HCT116 (cell line): ENCODE data around the gene ACTL6B.

Source experiments
- CEBPB ChIP-seq: IDR thresholded peaks from 2 replicates; pipeline ENCODE4 v1.6.1; 2012; ENCODE audit warnings: low read depth
- CTCF ChIP-seq, 3 experiments: fragments of 200-600 bp in 1 of 3; sonication (generic) in 1 of 3; IDR thresholded peaks in 2 of 3; conservative IDR thresholded peaks in 1 of 3; 2 replicates each; pipeline ENCODE4 v1.5.1; 2012 to 2017; ENCODE audit warnings: low read depth in 2 of 3, low read length in 2 of 3, antibody characterized with exemption in 1 of 3, borderline replicate concordance in 1 of 3, control low read depth in 1 of 3, mild to moderate bottlenecking in 1 of 3, mixed read lengths in 1 of 3, mixed run types in 1 of 3, moderate library complexity in 1 of 3; ENCODE audit not compliant: insufficient read depth in 1 of 3
- ELF1 ChIP-seq: IDR thresholded peaks from 2 replicates; pipeline ENCODE4 v1.6.1; 2012; ENCODE audit warnings: low read depth, borderline replicate concordance
- EZH2 ChIP-seq: fragments of 200-600 bp; sonication (generic); IDR thresholded peaks from 2 replicates; pipeline ENCODE4 v1.6.1; 2017; ENCODE audit warnings: antibody characterized with exemption, mixed run types
- FOSL1 ChIP-seq: IDR thresholded peaks from 2 replicates; pipeline ENCODE4 v1.6.1; 2012; ENCODE audit warnings: low read depth
- JUND ChIP-seq: IDR thresholded peaks from 2 replicates; pipeline ENCODE4 v1.6.1; 2012
- MAX ChIP-seq: IDR thresholded peaks from 2 replicates; pipeline ENCODE4 v1.6.1; 2012
- POLR2A ChIP-seq: IDR thresholded peaks from 2 replicates; pipeline ENCODE4 v1.7.0; 2011; ENCODE audit warnings: borderline replicate concordance; ENCODE audit not compliant: insufficient read depth, insufficient read length; ENCODE audit errors: extremely low read depth
- POLR2AphosphoS5 ChIP-seq: IDR thresholded peaks from 2 replicates; pipeline ENCODE4 v1.6.1; 2011; ENCODE audit warnings: mild to moderate bottlenecking, low read depth, low read length, moderate library complexity
- REST ChIP-seq: IDR thresholded peaks from 2 replicates; pipeline ENCODE4 v1.6.1; 2012; ENCODE audit warnings: low read depth
- SP1 ChIP-seq: IDR thresholded peaks from 2 replicates; pipeline ENCODE4 v1.6.1; 2012; ENCODE audit warnings: low read depth
- ZFX ChIP-seq: fragments of 450-650 bp; IDR thresholded peaks from 2 replicates; pipeline ENCODE4 v1.6.1; 2017

GRCh38 chr7:100613412-100614175 is 42.7 kb downstream of the ACTL6B start:
- TF ChIP-seq CTCF (IDR thresholded peaks at IDR 0.05 in 2 of 3, conservative IDR thresholded peaks at IDR 0.05 in 1 of 3; ENCODE audit: borderline replicate concordance in 1 of 3, insufficient read depth in 1 of 3, low read depth in 2 of 3, low read length in 2 of 3) (no peak), FOSL1 (no peak), EZH2 (no peak), SP1 (no peak), MAX (no peak), ZFX (no peak), POLR2A (no peak), REST (no peak), CEBPB (no peak), JUND (no peak), ELF1 (no peak), POLR2AphosphoS5 (no peak)
